GM23338 (cell line): Measurements from ENCODE around the gene SCN3A. TPM values are rescaled to one million over a fixed set of nuclear protein-coding genes. Genes with fewer than 3 reads are reported as not detected.

ENCODE experiments used
- ATAC-seq: fragments of 200-7000 bp; cut with Tn5 transposase; 3 replicates; pipeline ENCODE4 v1.9.1; 2020
- DNase-seq: peaks from one replicate; pipeline ENCODE4 v3.0.0-alpha.2; 2015; ENCODE audit warnings: low spot score
- H2AFZ ChIP-seq: fragments of 200-600 bp; sonication (generic); 2 replicates; pipeline ENCODE4 v1.8.0; 2016; ENCODE audit warnings: antibody characterized with exemption, mild to moderate bottlenecking, moderate library complexity
- H3F3A ChIP-seq: fragments of 200-600 bp; sonication (generic); replicated peaks from 2 replicates; pipeline ENCODE4 v1.8.0; 2017; ENCODE audit warnings: antibody characterized with exemption, mixed run types, low read depth
- H3K27ac ChIP-seq: fragments of 200-600 bp; sonication (generic); 2 replicates; pipeline ENCODE4 v1.6.1; 2016; ENCODE audit warnings: low read depth
- H3K27me3 ChIP-seq: fragments of 200-600 bp; sonication (generic); 2 replicates; pipeline ENCODE4 v1.8.0; 2016; ENCODE audit warnings: mild to moderate bottlenecking, mixed run types, moderate library complexity; ENCODE audit not compliant: insufficient read depth
- H3K36me3 ChIP-seq: fragments of 200-600 bp; sonication (generic); 2 replicates; pipeline ENCODE4 v1.8.0; 2016; ENCODE audit warnings: mild to moderate bottlenecking; ENCODE audit not compliant: insufficient read depth
- H3K4me1 ChIP-seq: fragments of 200-600 bp; sonication (generic); 2 replicates; pipeline ENCODE4 v1.8.0; 2016; ENCODE audit warnings: mild to moderate bottlenecking, moderate library complexity; ENCODE audit not compliant: insufficient read depth
- H3K4me2 ChIP-seq: fragments of 200-600 bp; sonication (generic); 2 replicates; pipeline ENCODE4 v1.7.1; 2017; ENCODE audit warnings: mixed run types
- H3K4me3 ChIP-seq: fragments of 200-600 bp; sonication (generic); 2 replicates; pipeline ENCODE4 v1.6.1; 2016; ENCODE audit warnings: mixed run types
- H3K79me2 ChIP-seq: fragments of 200-600 bp; sonication (generic); replicated peaks from 2 replicates; pipeline ENCODE4 v1.8.0; 2017; ENCODE audit warnings: mild to moderate bottlenecking; ENCODE audit not compliant: insufficient read depth
- H3K9me2 ChIP-seq: fragments of 200-600 bp; sonication (generic); 2 replicates; pipeline ENCODE4 v1.8.0; 2017; ENCODE audit not compliant: insufficient read depth
- H4K20me1 ChIP-seq: fragments of 200-600 bp; sonication (generic); replicated peaks from 2 replicates; pipeline ENCODE4 v1.8.0; 2017; ENCODE audit warnings: mild to moderate bottlenecking; ENCODE audit not compliant: insufficient read depth
- H3K27ac Mint-ChIP-seq: 2 replicates; pipeline ENCODE4 v1.8.0; 2020; ENCODE audit warnings: inconsistent platforms, mild to moderate bottlenecking, moderate library complexity, mixed read lengths
- H3K27me3 Mint-ChIP-seq: 3 replicates; pipeline ENCODE4 v1.8.0; 2022; ENCODE audit warnings: low read depth, mild to moderate bottlenecking, moderate library complexity, mixed read lengths, inconsistent platforms; ENCODE audit not compliant: insufficient read depth, poor library complexity
- H3K36me3 Mint-ChIP-seq: 3 replicates; pipeline ENCODE4 v1.8.0; 2021; ENCODE audit warnings: low read depth, mild to moderate bottlenecking, inconsistent platforms, moderate library complexity, mixed read lengths
- H3K4me1 Mint-ChIP-seq: 3 replicates; pipeline ENCODE4 v1.8.0; 2020; ENCODE audit warnings: mild to moderate bottlenecking, inconsistent platforms, mixed read lengths
- H3K4me3 Mint-ChIP-seq: 3 replicates; pipeline ENCODE4 v1.8.0; 2021; ENCODE audit warnings: moderate library complexity, mild to moderate bottlenecking, inconsistent platforms, mixed read lengths
- H3K9me3 Mint-ChIP-seq: 3 replicates; pipeline ENCODE4 v1.8.0; 2020; ENCODE audit warnings: moderate library complexity, mild to moderate bottlenecking, inconsistent platforms, mixed read lengths
- CREB1 ChIP-seq: fragments of 250-450 bp; sonication (Bioruptor Pico); IDR thresholded peaks from 2 replicates; pipeline ENCODE4 v1.5.0; 2020; ENCODE audit warnings: low read depth, mild to moderate bottlenecking, moderate library complexity
- CTCF ChIP-seq, 2 experiments: fragments of 200-600 bp in 1 of 2; sonication (generic) in 1 of 2; conservative IDR thresholded peaks; 2 replicates each; pipeline versions ENCODE4 v1.5.1 to v1.6.1; 2016 to 2017; ENCODE audit warnings: antibody characterized with exemption in 2 of 2, low read depth in 2 of 2, mild to moderate bottlenecking in 2 of 2, moderate library complexity in 1 of 2
- ETS1 ChIP-seq: IDR thresholded peaks from 2 replicates; pipeline ENCODE4 v1.6.1; 2016; ENCODE audit warnings: antibody characterized with exemption
- EZH2phosphoT487 ChIP-seq: fragments of 200-600 bp; sonication (generic); IDR thresholded peaks from one replicate; pipeline ENCODE4 v1.8.1; 2018; ENCODE audit warnings: antibody characterized with exemption; ENCODE audit not compliant: unreplicated experiment
- JUNB ChIP-seq: IDR thresholded peaks from one replicate; pipeline ENCODE4 v1.6.1; 2016; ENCODE audit warnings: antibody characterized with exemption; ENCODE audit not compliant: unreplicated experiment
- POLR2AphosphoS5 ChIP-seq: IDR thresholded peaks from 2 replicates; pipeline ENCODE4 v1.6.1; 2016; ENCODE audit warnings: antibody characterized with exemption, low read depth
- REST ChIP-seq: IDR thresholded peaks from one replicate; pipeline ENCODE4 v1.6.1; 2018; ENCODE audit warnings: antibody characterized with exemption; ENCODE audit not compliant: unreplicated experiment
- STAT1 ChIP-seq: IDR thresholded peaks from one replicate; pipeline ENCODE4 v1.6.1; 2016; ENCODE audit warnings: antibody characterized with exemption; ENCODE audit not compliant: unreplicated experiment
- ZNF331 ChIP-seq: fragments of 250-450 bp; sonication (Bioruptor Pico); IDR thresholded peaks from 2 replicates; pipeline ENCODE4 v1.5.0; 2020; ENCODE audit warnings: low read depth, mild to moderate bottlenecking, moderate library complexity
- long read RNA-seq: library from polyadenylated mRNA; unstranded; transcript quantifications from one replicate; pipeline ENCODE4 v2.0.0, GENCODE V29; 2020; ENCODE audit not compliant: unreplicated experiment
- polyA plus RNA-seq: library from polyadenylated mRNA; unstranded; fragments of >200 nt; fragmentation: Nextera tagmentation; extraction: Ambion mirVana; gene quantifications from 2 replicates; pipeline ENCODE4 v1.2.1, GENCODE V29; 2016
- total RNA-seq: library from RNA; depleted of rRNA; stranded (reverse); fragments of >200 nt; shearing (Covaris generic); gene quantifications from 2 replicates; pipeline ENCODE4 v1.2.3, GENCODE V29; 2014; rRNA removed

The SCN3A gene
- total RNA-seq (0.66 TPM in 1 of 2 replicates, not detected in the other), polyA plus RNA-seq (not detected in 2 replicates)
- long read RNA-seq = 0 reads

GRCh38 chr2:165203689-165204559 is at the start of gene SCN3A:
Gene SCN3A (minus strand): TSS chr2:165204050. CDS start chr2:165176394, 27,656 bp downstream.
- Mint-ChIP-seq H3K4me1 (peaks cover 8% of the 10 kb centered on the region), H3K9me3 (no peaks in the 10 kb centered on the region), H3K27me3 (no peaks in the 10 kb centered on the region), H3K4me3 (no peak within 1 kb of the TSS), H3K27ac (no peak within 1 kb of the TSS), H3K36me3 (no peaks in the 10 kb centered on the region)
- Histone ChIP-seq H3K4me2 (0 out of 2 replicates have a peak within 1 kb of the TSS, but pooled peaks have one; percentile 21), H3K4me1 (no peaks in the 10 kb centered on the region), H3K4me3 (no peak within 1 kb of the TSS), H3K27ac (no peak within 1 kb of the TSS), H3K9me2 (no peaks in the 10 kb centered on the region), H4K20me1 (no peaks in the 10 kb centered on the region), H3K36me3 (no peaks in the 10 kb centered on the region), H3K27me3 (no peaks in the 10 kb centered on the region), H3K79me2 (no peaks in the 10 kb centered on the region), H2AFZ (no peak within 1 kb of the TSS), H3F3A (no peaks in the 10 kb centered on the region)
- ATAC-seq (peak; percentile 82), DNase-seq (peak; percentile 85)
- peak; percentile 85 to 93 for TF ChIP-seq CTCF (conservative IDR thresholded peaks at IDR 0.05; ENCODE audit: low read depth in 2 of 2)
- no peak for TF ChIP-seq CREB1 (CRISPR knock-in tag)
- no peak for TF ChIP-seq ETS1
- no peak for TF ChIP-seq STAT1
- no peak for TF ChIP-seq JUNB
- TF ChIP-seq POLR2AphosphoS5 = no peak
- TF ChIP-seq ZNF331 = no peak
- no peak for TF ChIP-seq EZH2phosphoT487
- TF ChIP-seq REST = no peak
